Stimulated activated CD8-positive, alpha-beta memory T cell treated with anti-CD3 and anti-CD28 coated beads, Interleukin-12 subunit alpha, Interleukin-12 subunit beta, amount 100 ng/mL, for 4 hours (primary cell): ENCODE data around the gene KLHL25.
"Not testable (repeated sequence)": the region's sequence is repeated elsewhere in the genome, so short reads cannot be mapped to it uniquely, and the experiment has no call there.

ENCODE experiments used
- DNase-seq: peaks from one replicate; pipeline ENCODE4 v3.0.0-alpha.2; 2020; ENCODE audit warnings: low read depth

Gene KLHL25

GRCh38 chr15:85794598-85795336, at the start of gene KLHL25:
Gene KLHL25 (minus strand): TSS chr15:85794925. CDS start chr15:85769810, 25,115 bp downstream.
- DNase-seq, result peak; percentile 86

GRCh38 chr15:85840802-85841152, 46.1 kb upstream of the KLHL25 start:
- DNase-seq, result no peak

GRCh38 chr15:85840079-85840801, 45.5 kb upstream of the KLHL25 start:
- peak; percentile 65 for DNase-seq

GRCh38 chr15:85839643-85840042, 44.9 kb upstream of the KLHL25 start:
- no peak for DNase-seq

GRCh38 chr15:85838655-85839054, 43.9 kb upstream of the KLHL25 start:
- DNase-seq, result no peak

- no peak for DNase-seq
Observed at GRCh38 chr15:85837881-85838280, 43.2 kb upstream of the KLHL25 start.

GRCh38 chr15:85837011-85837433, 42.3 kb upstream of the KLHL25 start:
- no peak for DNase-seq

- no peak for DNase-seq
Observed at GRCh38 chr15:85834651-85835050, 39.9 kb upstream of the KLHL25 start.

GRCh38 chr15:85832394-85832793, 37.7 kb upstream of the KLHL25 start:
- DNase-seq, result no peak

- DNase-seq, result no peak
Observed at GRCh38 chr15:85831415-85832113, 36.8 kb upstream of the KLHL25 start.

GRCh38 chr15:85829754-85830153, 35.0 kb upstream of the KLHL25 start:
- DNase-seq, result not testable (repeated sequence)

- DNase-seq, result no peak
Observed at GRCh38 chr15:85828874-85829273, 34.1 kb upstream of the KLHL25 start.

GRCh38 chr15:85828126-85828525, 33.4 kb upstream of the KLHL25 start:
- DNase-seq, result no peak

GRCh38 chr15:85826756-85827515, 32.2 kb upstream of the KLHL25 start:
- no peak for DNase-seq

GRCh38 chr15:85825719-85826118, 31.0 kb upstream of the KLHL25 start:
- DNase-seq, result no peak

- DNase-seq, result no peak
Observed at GRCh38 chr15:85825118-85825517, 30.4 kb upstream of the KLHL25 start.

GRCh38 chr15:85821545-85821944, 26.8 kb upstream of the KLHL25 start:
- DNase-seq, result no peak

GRCh38 chr15:85819938-85820337, 25.2 kb upstream of the KLHL25 start:
- no peak for DNase-seq

- DNase-seq, result no peak
Observed at GRCh38 chr15:85813234-85813633, 18.5 kb upstream of the KLHL25 start.

GRCh38 chr15:85810075-85810474, 15.3 kb upstream of the KLHL25 start:
- DNase-seq, result no peak

GRCh38 chr15:85805420-85805819, 10.7 kb upstream of the KLHL25 start:
- no peak for DNase-seq

- no peak for DNase-seq
Observed at GRCh38 chr15:85804481-85805170, 9.9 kb upstream of the KLHL25 start.
